Measurements from ENCODE around the gene LRRC8E. TPM values are rescaled to one million over a fixed set of nuclear protein-coding genes. Genes with fewer than 3 reads are reported as not detected.
A peak's percentile ranks its signal among the peaks of the same experiment; 100 is the strongest.
"Not testable (repeated sequence)": the region's sequence is repeated elsewhere in the genome, so short reads cannot be mapped to it uniquely, and the experiment has no call there.

LRRC8E gene
- total RNA-seq, 1 donor from 2014 or later: 4.3 TPM

DNA sequence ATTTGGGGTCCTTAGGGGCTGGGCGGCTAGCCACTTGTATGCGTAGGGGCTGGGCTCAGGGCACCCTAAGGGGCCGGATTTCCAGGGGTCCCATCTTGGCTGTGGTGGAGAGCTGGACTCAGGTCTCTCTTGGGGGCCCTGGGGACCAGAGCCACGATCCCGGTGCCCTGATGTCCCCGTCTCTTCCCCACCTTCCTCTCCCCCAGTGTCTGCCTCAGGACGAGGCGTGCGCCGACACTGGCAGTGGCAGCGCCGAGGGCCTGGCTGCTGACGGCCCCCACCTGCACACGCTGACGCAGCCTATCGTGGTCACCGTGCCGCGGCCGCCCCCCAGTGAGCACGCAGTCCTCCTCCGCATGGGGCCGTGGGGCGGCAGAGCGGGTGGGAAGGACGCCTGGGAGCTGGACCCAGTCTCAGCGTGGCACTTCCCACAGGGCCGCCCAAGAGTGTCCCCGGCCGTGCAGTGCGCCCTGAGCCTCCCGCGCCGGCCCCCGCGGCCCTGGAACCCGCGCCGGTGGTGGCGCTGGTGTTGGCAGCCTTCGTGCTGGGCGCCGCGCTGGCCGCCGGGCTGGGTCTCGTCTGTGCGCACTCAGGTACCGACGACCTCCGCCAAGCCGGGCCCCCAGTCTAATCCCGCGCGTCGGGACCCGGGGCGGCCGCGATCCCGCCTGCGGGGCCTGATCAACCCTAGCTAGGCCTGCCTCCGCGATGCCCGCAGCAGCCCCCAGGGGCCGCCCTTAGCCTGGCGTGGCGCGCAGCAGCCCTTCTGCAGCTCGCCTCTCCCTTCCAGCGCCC lies 29.2 kb downstream of the LRRC8E start:
- Mint-ChIP-seq H3K27me3 (peaks cover 42% of the 10 kb centered on the region), H3K4me3 (peak overlapping the region; percentile 82), H3K9me3 (no peaks in the 10 kb centered on the region), H3K4me1 (ENCODE audit: unreplicated experiment) (peaks cover 13% of the 10 kb centered on the region), H3K36me3 (peaks cover 4% of the 10 kb centered on the region), H3K27ac (peak overlapping the region; percentile 61)
- DNase-seq (ENCODE audit: extremely low spot score, unreplicated experiment): no peak
- TF ChIP-seq, protein P1, sequence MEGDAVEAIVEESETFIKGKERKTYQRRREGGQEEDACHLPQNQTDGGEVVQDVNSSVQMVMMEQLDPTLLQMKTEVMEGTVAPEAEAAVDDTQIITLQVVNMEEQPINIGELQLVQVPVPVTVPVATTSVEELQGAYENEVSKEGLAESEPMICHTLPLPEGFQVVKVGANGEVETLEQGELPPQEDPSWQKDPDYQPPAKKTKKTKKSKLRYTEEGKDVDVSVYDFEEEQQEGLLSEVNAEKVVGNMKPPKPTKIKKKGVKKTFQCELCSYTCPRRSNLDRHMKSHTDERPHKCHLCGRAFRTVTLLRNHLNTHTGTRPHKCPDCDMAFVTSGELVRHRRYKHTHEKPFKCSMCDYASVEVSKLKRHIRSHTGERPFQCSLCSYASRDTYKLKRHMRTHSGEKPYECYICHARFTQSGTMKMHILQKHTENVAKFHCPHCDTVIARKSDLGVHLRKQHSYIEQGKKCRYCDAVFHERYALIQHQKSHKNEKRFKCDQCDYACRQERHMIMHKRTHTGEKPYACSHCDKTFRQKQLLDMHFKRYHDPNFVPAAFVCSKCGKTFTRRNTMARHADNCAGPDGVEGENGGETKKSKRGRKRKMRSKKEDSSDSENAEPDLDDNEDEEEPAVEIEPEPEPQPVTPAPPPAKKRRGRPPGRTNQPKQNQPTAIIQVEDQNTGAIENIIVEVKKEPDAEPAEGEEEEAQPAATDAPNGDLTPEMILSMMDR (conservative IDR thresholded peaks at IDR 0.05): peak; percentile 70

DNA sequence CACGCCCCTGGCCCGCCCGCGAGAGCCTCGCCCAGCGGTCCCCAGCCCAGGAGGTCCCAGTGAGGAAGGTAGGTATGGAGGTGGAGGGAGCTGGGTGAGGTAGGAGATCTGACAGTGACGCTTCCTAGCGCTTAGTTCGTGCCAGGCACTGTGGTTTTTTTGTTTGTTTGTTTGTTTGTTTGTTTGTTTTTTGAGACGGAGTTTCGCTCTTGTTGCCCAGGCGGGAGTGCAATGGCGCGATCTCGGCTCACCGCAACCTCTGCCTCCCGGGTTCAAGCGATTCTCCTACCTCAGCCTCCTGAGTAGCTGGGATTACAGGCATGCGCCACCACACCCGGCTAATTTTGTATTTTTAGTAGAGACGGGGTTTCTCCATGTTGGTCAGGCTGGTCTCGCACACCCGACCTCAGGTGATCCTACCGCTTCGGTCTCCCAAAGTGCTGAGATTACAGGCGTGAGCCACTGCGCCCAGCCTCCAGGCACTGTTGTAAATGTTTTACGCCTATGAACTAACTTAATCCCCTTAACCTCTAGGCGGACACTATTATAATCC lies 29.8 kb downstream of the LRRC8E start:
- peak overlapping the region; percentile 75 for H3K4me3 Mint-ChIP-seq
- peak overlapping the region; percentile 61 for H3K27ac Mint-ChIP-seq
- peaks cover 42% of the 10 kb centered on the region for H3K27me3 Mint-ChIP-seq

DNA sequence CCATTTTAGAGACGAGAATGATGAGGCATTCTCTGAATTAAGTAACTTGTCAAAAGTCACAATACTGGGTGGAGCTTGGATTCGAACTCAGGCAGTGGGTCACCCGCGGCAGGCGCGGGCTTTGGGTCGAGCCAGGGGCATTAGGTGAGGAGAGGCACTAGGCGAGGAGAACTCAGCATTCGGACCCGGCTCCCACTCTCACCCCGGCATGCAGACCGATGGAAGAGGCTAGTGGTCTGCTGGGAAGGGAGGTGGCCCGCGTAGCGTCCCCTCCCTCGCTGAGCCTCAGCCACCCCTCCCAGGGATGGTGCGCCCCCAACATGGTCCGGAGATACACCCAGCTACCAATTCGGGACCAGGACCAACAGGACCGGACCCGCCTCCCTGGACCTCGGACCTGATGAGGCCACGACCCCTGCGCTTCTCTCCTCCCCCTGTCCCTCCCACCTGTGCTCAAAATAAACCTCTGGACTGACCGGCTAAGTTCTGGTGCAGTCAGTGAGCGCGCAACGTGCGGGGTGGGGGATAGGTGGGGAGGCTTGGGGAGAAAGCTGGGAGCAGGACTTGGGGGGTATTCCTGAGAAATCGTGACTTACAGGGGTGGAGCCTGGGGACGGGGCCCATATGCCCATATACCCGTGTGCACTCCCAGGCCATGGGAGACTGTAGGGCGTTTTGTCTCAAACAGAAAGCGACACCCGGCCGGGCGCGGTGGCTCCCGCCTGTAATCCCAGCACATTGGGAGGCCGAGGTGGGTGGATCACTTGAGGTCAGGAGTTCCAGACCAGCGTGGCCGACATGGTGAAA lies 30.5 kb downstream of the LRRC8E start:
- Mint-ChIP-seq H3K27me3 (peaks cover 42% of the 10 kb centered on the region), H3K4me1 (ENCODE audit: unreplicated experiment) (peaks cover 13% of the 10 kb centered on the region), H3K36me3 (no peaks in the 10 kb centered on the region), H3K4me3 (peak overlapping the region; percentile 87), H3K9me3 (no peaks in the 10 kb centered on the region), H3K27ac (no peak overlapping the region)
- no peak for DNase-seq (ENCODE audit: extremely low spot score, unreplicated experiment)
- TF ChIP-seq, protein P1 (conservative IDR thresholded peaks at IDR 0.05): no peak

More for the DNA sequence above, 29.8 kb downstream of the LRRC8E start:
- DNase-seq (ENCODE audit: extremely low spot score, unreplicated experiment); H3K9me3 Mint-ChIP-seq; H3K36me3 Mint-ChIP-seq: not testable (repeated sequence)
- H3K4me1 Mint-ChIP-seq (ENCODE audit: unreplicated experiment): peaks cover 13% of the 10 kb centered on the region

DNA sequence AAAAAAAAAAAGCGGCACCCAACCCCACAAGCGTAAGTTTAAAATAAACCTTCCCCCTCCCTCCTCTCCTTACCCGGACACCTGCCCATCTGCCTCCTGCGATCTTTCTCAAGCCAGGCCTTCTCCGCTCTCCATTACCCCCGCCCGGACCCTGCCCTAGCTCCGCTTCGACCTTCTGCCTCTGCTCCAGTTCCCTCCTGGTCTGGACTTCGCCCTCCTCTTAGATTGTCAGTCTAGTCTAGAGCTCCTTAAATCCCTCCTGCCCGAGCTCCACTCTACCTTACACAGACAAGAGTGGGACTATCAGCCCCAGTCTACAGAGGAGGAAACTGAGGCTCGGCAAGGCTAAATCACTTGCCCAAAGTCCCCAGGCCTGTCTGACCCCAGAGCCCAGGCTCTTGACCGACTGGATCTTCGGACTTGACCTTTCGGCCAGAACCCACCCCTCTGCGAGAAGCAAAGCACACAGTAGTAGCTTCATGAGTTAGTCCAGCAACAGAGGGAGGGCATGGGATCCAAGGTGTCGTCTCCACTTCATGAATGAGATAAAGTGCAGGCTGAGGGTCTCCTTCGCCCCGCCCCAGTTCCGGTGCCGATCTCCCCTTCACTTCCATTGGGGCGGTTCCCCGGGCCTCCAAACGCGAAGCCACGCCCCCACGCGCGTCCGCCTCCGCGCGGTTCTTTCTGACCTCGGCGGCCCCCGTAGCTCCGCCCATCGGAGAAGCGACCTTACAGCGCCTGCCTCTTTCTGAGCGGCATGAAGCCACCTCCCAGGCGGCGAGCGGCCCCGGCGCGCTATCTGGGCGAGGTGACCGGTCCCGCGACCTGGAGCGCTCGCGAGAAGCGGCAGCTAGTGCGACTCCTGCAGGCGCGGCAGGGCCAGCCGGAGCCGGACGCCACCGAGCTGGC lies 31.6 kb downstream of the LRRC8E start, which contains the start of gene SNAPC2:
Gene SNAPC2 (plus strand): TSS at position 729 of the 909 bp plus-strand sequence. CDS start 29 bp downstream, at position 758.
- Mint-ChIP-seq H3K27me3 (peaks cover 34% of the 10 kb centered on the region), H3K36me3 (no peaks in the 10 kb centered on the region), H3K27ac (peak within 1 kb of the TSS; percentile 92), H3K4me1 (ENCODE audit: unreplicated experiment) (peaks cover 13% of the 10 kb centered on the region), H3K4me3 (peak within 1 kb of the TSS; percentile 87), H3K9me3 (no peaks in the 10 kb centered on the region)
- peak; percentile 98 for DNase-seq (ENCODE audit: extremely low spot score, unreplicated experiment)
- TF ChIP-seq, protein P1 (conservative IDR thresholded peaks at IDR 0.05): no peak

DNA sequence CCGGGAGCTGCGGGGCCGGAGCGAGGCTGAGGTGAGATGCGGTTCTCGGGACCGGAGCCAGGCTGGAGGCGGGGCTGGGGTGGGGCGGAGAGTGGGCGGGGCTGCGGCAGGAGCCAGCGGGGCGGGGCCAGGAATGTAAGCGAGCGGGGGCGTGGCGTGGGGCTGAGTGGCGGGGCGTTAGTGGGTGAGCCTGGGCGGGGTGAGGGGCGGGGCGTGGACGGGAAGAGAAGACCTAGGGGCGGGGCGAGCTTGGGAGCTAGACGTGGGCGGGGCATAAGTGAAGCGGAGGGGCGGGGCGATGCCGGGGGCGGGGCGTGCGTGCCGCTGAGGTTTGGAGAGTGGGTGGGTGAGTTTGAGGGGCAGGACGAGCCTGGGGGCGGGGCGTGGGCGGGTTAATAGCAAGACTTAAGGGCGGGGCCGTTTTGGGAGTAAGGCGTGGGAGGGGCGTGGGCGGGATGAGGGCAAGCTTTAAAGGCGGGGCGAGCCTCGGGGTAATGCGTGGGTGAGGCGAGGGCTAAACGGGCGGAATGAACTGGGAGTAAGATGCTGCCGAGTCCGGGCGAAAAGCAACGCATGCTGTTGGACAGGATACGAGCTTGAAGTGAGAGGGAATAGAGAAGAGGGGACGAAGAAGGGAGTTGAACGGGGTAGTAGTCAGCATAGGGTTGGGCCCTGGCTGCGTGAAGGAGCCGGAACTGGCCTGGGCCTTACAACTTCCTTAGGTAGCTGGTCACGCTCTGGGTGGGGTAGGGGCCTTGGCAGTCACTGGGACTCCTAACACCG lies 32.4 kb downstream of the LRRC8E start:
- Mint-ChIP-seq H3K36me3 (no peaks in the 10 kb centered on the region), H3K4me1 (ENCODE audit: unreplicated experiment) (peaks cover 13% of the 10 kb centered on the region), H3K27me3 (peaks cover 26% of the 10 kb centered on the region), H3K27ac (peak overlapping the region; percentile 92), H3K9me3 (no peaks in the 10 kb centered on the region), H3K4me3 (peak overlapping the region; percentile 87)
- DNase-seq (ENCODE audit: extremely low spot score, unreplicated experiment): peak; percentile 98
- TF ChIP-seq, protein P1 (conservative IDR thresholded peaks at IDR 0.05): no peak

All from type B pancreatic cell (in vitro differentiated cells).